BJ (cell line): ENCODE data around the gene GRN. TPM values are rescaled to one million over a fixed set of nuclear protein-coding genes. Genes with fewer than 3 reads are reported as not detected.

Experiments
- CTCF ChIA-PET: fragments of 350-600 bp; formaldehyde crosslinking; extraction: SDS; loops from one replicate; lab custom pipeline; 2021; ENCODE audit warnings: antibody characterized with exemption, inconsistent platforms; lab: Yijun Ruan, JAX
- POLR2A ChIA-PET: fragments of 300-600 bp; sonication (Branson Sonifier 250); formaldehyde crosslinking; extraction: SDS; loops from one replicate; lab custom pipeline; 2021; ENCODE audit warnings: antibody characterized with exemption; lab: Charles Lee
- DNase-seq: peaks from one replicate; pipeline ENCODE4 v3.0.0-alpha.2; 2011; ENCODE audit warnings: low read depth
- H3K27me3 ChIP-seq: 2 replicates; pipeline ENCODE4 v1.6.0; 2011; ENCODE audit warnings: low read length; ENCODE audit not compliant: control insufficient read depth, insufficient read depth
- H3K36me3 ChIP-seq: 2 replicates; pipeline ENCODE4 v1.5.1; 2011; ENCODE audit warnings: low read length; ENCODE audit not compliant: control insufficient read depth, insufficient read depth
- H3K4me3 ChIP-seq: 2 replicates; pipeline ENCODE4 v1.5.1; 2011; ENCODE audit warnings: low read depth, mild to moderate bottlenecking, control low read depth, low read length
- polyA plus RNA-seq: library from polyadenylated mRNA; depleted of rRNA; stranded (reverse); fragments of >200 nt; gene quantifications from 2 replicates; pipeline ENCODE4 v1.2.3, GENCODE V29; 2011
- TF ChIP-seq, protein P1 (sequence below): IDR thresholded peaks from 2 replicates; pipeline ENCODE4 v1.5.1; 2011; ENCODE audit warnings: low read depth, mild to moderate bottlenecking, control low read depth, inconsistent platforms, low read length, moderate library complexity; ENCODE audit not compliant: insufficient read depth

Gene GRN
- polyA plus RNA-seq, 1 experiment, result 581 TPM

- no peaks in the 10 kb centered on the region for H3K27me3 ChIP-seq
- peaks cover 10% of the 10 kb centered on the region for H3K36me3 ChIP-seq
- ChIA-PET CTCF (interaction anchor here (1.0 kb wide), 1 partner anchor 8 kb away, joined by 3 read pairs; no protein-coding TSS in a partner anchor), POLR2A (no interaction called here)
- no peak overlapping the region for H3K4me3 ChIP-seq
- TF ChIP-seq, protein P1, sequence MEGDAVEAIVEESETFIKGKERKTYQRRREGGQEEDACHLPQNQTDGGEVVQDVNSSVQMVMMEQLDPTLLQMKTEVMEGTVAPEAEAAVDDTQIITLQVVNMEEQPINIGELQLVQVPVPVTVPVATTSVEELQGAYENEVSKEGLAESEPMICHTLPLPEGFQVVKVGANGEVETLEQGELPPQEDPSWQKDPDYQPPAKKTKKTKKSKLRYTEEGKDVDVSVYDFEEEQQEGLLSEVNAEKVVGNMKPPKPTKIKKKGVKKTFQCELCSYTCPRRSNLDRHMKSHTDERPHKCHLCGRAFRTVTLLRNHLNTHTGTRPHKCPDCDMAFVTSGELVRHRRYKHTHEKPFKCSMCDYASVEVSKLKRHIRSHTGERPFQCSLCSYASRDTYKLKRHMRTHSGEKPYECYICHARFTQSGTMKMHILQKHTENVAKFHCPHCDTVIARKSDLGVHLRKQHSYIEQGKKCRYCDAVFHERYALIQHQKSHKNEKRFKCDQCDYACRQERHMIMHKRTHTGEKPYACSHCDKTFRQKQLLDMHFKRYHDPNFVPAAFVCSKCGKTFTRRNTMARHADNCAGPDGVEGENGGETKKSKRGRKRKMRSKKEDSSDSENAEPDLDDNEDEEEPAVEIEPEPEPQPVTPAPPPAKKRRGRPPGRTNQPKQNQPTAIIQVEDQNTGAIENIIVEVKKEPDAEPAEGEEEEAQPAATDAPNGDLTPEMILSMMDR, result no peak
- no peak for DNase-seq
Observed at GRCh38 chr17:44356241-44356640, 11.1 kb downstream of the GRN start.

DNA sequence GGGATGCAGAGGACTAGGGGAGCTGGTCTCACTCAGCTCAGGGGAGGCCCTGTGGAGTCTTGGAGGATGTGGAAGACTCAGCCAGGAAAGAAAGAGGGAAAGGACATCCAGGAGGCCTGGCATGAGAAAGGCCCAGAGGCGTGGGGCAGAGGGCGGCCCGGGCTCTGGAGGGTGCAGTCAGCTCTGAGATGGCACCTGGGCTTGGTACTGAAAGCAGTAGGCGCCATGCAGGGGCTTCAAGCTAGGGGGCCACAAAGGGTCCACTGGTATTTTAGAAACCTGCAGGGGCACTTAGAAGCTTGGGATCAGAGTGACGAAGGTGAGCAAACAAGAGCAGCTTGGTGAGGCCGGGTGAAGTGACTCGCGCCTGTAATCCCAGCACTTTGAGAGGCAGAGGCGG, 13.0 kb downstream of the GRN start:
- TF ChIP-seq, protein P1, result no peak
- Histone ChIP-seq H3K4me3 (no peak overlapping the region), H3K36me3 (no peaks in the 10 kb centered on the region), H3K27me3 (peaks cover 1% of the 10 kb centered on the region; the same call in 1 of the 2 replicates)
- ChIA-PET CTCF (interaction anchor here (0.6 to 6.2 kb wide), 7 partner anchors 8 to 413 kb away, joined by 3 to 69 read pairs (median 3); partner anchors contain the start of gene GRN), POLR2A (no interaction called here)
- no peak for DNase-seq

DNA sequence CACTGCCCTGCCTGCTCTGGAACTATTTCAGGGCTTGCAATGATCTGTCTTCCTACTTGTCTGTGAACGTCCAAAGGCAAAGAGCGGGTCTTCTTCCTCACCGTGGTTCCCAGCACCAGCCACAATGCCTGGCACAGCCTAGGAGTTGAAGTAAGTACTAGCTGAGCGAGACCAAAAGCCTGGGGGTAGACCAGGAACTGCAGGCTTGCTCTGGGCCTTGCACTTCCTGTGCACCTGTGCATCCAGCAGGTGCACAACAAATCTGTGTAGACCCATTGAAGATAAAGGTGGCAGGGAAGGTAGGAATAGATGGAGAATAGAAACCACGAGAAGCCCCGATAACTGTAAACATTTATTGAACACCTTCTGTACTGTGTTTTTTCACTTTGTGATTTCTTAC, 13.9 kb downstream of the GRN start:
- TF ChIP-seq, protein P1, result no peak
- ChIA-PET CTCF (interaction anchor here (0.8 to 6.2 kb wide), 4 partner anchors 9 to 357 kb away, joined by 3 to 69 read pairs (median 6); partner anchors contain the start of gene GRN), POLR2A (no interaction called here)
- Histone ChIP-seq H3K4me3 (no peak overlapping the region), H3K36me3 (no peaks in the 10 kb centered on the region), H3K27me3 (peaks cover 1% of the 10 kb centered on the region; the same call in 1 of the 2 replicates)
- no peak for DNase-seq

DNA sequence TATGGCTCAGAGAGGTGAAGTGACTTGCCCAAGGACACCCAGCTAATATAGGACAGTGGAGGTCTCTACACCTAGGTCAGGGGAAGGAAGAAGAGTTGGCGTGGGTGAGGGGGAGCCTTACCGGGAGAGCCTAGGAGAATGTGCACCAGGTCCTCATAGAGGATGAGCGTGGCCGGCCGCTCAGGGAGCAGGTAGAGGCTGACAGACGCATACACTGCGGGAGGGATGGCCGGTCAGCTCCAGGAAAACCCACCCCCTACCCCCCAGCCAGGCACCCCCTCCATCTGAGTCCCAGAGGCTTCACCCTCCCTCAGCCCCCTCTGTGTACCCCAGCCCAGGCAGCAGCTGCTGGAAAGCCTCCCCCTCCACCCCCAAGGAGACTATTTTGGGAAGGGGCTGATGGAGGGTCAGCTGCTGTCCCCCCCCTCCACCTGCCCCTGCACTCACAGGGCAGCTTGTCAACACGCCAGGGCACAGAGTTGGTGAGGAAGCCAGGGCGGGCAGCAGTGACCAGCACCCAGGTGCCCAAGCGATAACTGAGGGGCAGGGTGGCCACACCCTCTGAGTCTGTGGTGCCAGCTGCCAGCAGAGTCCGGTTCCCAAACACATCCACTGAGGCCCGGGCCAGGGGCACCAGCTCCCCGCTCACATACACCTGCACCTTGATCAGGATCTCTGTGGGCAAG, 14.5 kb downstream of the GRN start:
- DNase-seq, result no peak
- H3K36me3 ChIP-seq, result no peaks in the 10 kb centered on the region
- TF ChIP-seq, protein P1, result no peak
- CTCF ChIA-PET, result interaction anchor here (0.9 to 6.2 kb wide), 4 partner anchors 9 to 149 kb away, joined by 3 to 69 read pairs (median 4); partner anchors contain the start of gene GRN
- POLR2A ChIA-PET, result no interaction called here
- no peak overlapping the region for H3K4me3 ChIP-seq
- H3K27me3 ChIP-seq, result peaks cover 1% of the 10 kb centered on the region; the same call in 1 of the 2 replicates

GRCh38 chr17:44360144-44360533, 15.0 kb downstream of the GRN start:
- TF ChIP-seq, protein P1, result no peak
- H3K27me3 ChIP-seq, result peaks cover 1% of the 10 kb centered on the region; the same call in 1 of the 2 replicates
- no peak overlapping the region for H3K4me3 ChIP-seq
- CTCF ChIA-PET, result interaction anchor here (0.9 to 6.2 kb wide), 5 partner anchors 10 to 163 kb away, joined by 3 to 69 read pairs (median 3); partner anchors contain the start of gene GRN
- POLR2A ChIA-PET, result no interaction called here
- H3K36me3 ChIP-seq, result no peaks in the 10 kb centered on the region
- DNase-seq, result no peak
